AG04450 (cell line): ENCODE results near the gene CCDC142. TPM values are rescaled to one million over a fixed set of nuclear protein-coding genes. Genes with fewer than 3 reads are reported as not detected.

Experiments
- CTCF ChIA-PET: fragments of 300-600, 350-600 bp; formaldehyde crosslinking; extraction: SDS; loops from one replicate; lab custom pipeline; 2022; ENCODE audit warnings: antibody characterized with exemption, inconsistent platforms; lab: Charles Lee
- POLR2A ChIA-PET: fragments of 350-600 bp; formaldehyde crosslinking; extraction: SDS; loops from one replicate; lab custom pipeline; 2021; ENCODE audit warnings: antibody characterized with exemption, inconsistent platforms; lab: Yijun Ruan, JAX
- DNase-seq: peaks from one replicate; pipeline ENCODE4 v3.0.0-alpha.2; 2011; ENCODE audit warnings: low read depth, low spot score
- H3K27ac ChIP-seq: one replicate; pipeline ENCODE4 v1.5.1; 2012; ENCODE audit warnings: low read depth, low read length, control low read depth
- H3K27me3 ChIP-seq: one replicate; pipeline ENCODE4 v1.6.0; 2012; ENCODE audit warnings: low read length; ENCODE audit not compliant: control insufficient read depth, insufficient read depth
- H3K4me3 ChIP-seq: 2 replicates; pipeline ENCODE4 v1.5.1; 2011; ENCODE audit warnings: mild to moderate bottlenecking, low read depth, low read length, control low read depth
- H3K9me3 ChIP-seq: 2 replicates; pipeline ENCODE4 v1.5.1; 2012; ENCODE audit warnings: low read length; ENCODE audit not compliant: control insufficient read depth, insufficient read depth
- polyA plus RNA-seq: library from polyadenylated mRNA; depleted of rRNA; stranded (reverse); fragments of >200 nt; gene quantifications from 2 replicates; pipeline ENCODE4 v1.2.3, GENCODE V29; 2011; rRNA removed
- TF ChIP-seq, protein P1 (sequence below): IDR thresholded peaks from 2 replicates; pipeline ENCODE4 v1.5.1; 2011; ENCODE audit warnings: low read depth, low read length, control low read depth, inconsistent platforms

The CCDC142 gene
- polyA plus RNA-seq, 1 experiment: 4.5 TPM

GRCh38 chr2:74424995-74425406 lies 57.8 kb downstream of the CCDC142 start:
- CTCF ChIA-PET: no interaction called here

DNA sequence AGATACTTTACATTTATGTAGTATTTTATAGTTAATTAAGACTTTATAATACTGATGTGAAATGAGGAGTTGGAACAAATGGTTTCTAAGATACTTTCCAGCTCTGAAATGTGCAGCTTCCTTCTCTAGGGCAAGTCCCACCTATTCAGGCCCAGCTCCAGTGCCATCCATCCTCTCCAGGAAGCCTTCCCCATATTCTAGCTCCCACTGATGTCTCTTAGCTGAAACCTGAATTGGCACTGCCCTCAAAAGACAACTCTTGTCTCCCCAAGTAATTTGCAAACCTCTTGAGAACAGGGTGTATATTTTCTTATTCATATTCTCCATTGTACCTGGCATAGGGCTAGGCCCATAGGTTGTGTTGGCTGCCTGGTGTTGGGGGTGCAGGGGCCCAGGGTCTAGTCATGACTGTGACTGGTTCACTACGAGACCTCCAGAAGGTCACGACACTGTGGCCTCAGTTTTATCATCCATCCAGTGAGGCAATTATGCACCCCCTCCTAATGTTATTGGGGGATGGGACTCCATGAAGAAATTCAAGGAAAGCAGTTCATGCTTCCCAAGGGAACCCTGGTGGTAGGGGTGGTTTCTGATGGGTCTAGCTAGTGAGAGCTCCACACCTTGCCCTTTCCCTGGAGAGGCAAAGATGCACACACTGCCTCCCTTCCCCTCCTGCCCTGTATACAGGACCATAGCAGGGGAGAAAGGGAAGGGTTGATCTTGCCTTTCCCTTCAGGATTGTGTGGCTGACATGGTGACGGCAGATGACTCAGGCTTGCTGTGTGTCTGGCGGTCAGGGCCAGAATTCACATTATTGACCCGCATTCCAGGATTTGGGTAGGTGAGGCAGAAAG lies 58.4 kb downstream of the CCDC142 start:
- ChIA-PET POLR2A (no interaction called here), CTCF (no interaction called here)
- TF ChIP-seq, protein P1, sequence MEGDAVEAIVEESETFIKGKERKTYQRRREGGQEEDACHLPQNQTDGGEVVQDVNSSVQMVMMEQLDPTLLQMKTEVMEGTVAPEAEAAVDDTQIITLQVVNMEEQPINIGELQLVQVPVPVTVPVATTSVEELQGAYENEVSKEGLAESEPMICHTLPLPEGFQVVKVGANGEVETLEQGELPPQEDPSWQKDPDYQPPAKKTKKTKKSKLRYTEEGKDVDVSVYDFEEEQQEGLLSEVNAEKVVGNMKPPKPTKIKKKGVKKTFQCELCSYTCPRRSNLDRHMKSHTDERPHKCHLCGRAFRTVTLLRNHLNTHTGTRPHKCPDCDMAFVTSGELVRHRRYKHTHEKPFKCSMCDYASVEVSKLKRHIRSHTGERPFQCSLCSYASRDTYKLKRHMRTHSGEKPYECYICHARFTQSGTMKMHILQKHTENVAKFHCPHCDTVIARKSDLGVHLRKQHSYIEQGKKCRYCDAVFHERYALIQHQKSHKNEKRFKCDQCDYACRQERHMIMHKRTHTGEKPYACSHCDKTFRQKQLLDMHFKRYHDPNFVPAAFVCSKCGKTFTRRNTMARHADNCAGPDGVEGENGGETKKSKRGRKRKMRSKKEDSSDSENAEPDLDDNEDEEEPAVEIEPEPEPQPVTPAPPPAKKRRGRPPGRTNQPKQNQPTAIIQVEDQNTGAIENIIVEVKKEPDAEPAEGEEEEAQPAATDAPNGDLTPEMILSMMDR: no peak
- H3K27me3 ChIP-seq: peaks cover 4% of the 10 kb centered on the region
- no peak overlapping the region for H3K27ac ChIP-seq
- DNase-seq: no peak
- no peaks in the 10 kb centered on the region for H3K9me3 ChIP-seq
- no peak overlapping the region for H3K4me3 ChIP-seq

More at GRCh38 chr2:74424995-74425406, 57.8 kb downstream of the CCDC142 start:
- Histone ChIP-seq H3K4me3 (no peak overlapping the region), H3K27me3 (peaks cover 2% of the 10 kb centered on the region), H3K27ac (no peak overlapping the region), H3K9me3 (no peaks in the 10 kb centered on the region)
- DNase-seq: no peak
- POLR2A ChIA-PET: no interaction called here
- TF ChIP-seq, protein P1: no peak

Other genes starting within 250 kb of the CCDC142 start
- 0.15 and 0.25 TPM in 2 replicates for gene SLC4A5, start 139.6 kb downstream of the CCDC142 start, polyA plus RNA-seq
- gene DCTN1, start 102.7 kb downstream of the CCDC142 start, polyA plus RNA-seq: 147 and 188 TPM in 2 replicates
- 0.16 TPM in 2 replicates for gene C2orf81, start 61.4 kb downstream of the CCDC142 start, polyA plus RNA-seq
- gene WDR54, start 61.3 kb downstream of the CCDC142 start, polyA plus RNA-seq: 14.5 and 19.5 TPM in 2 replicates
- 12.6 and 12.7 TPM in 2 replicates for gene RTKN, start 41.1 kb downstream of the CCDC142 start, polyA plus RNA-seq
- gene INO80B, start 27.9 kb downstream of the CCDC142 start, polyA plus RNA-seq: 4.7 and 4.8 TPM in 2 replicates
- gene WBP1, start 24.6 kb downstream of the CCDC142 start, polyA plus RNA-seq: 56.0 and 68.5 TPM in 2 replicates
- 32.8 and 38.0 TPM in 2 replicates for gene MOGS, start 17.6 kb downstream of the CCDC142 start, polyA plus RNA-seq
- 25.9 and 32.8 TPM in 2 replicates for gene MRPL53, start 10.3 kb downstream of the CCDC142 start, polyA plus RNA-seq
- 16.4 and 17.7 TPM in 2 replicates for gene TTC31, start 83 bp upstream of the CCDC142 start, polyA plus RNA-seq
- 0.76 and 0.86 TPM in 2 replicates for gene LBX2, start 16.6 kb upstream of the CCDC142 start, polyA plus RNA-seq
- 20.9 and 21.4 TPM in 2 replicates for gene PCGF1, start 24.7 kb upstream of the CCDC142 start, polyA plus RNA-seq
- not detected in 2 replicates for gene TLX2, start 31.5 kb upstream of the CCDC142 start, polyA plus RNA-seq
- gene DQX1, start 43.2 kb upstream of the CCDC142 start, polyA plus RNA-seq: 0.02 TPM in 1 of 2 replicates, not detected in the other
- 51.9 and 64.4 TPM in 2 replicates for gene AUP1, start 46.7 kb upstream of the CCDC142 start, polyA plus RNA-seq
- gene HTRA2, start 46.9 kb upstream of the CCDC142 start, polyA plus RNA-seq: 20.2 and 22.4 TPM in 2 replicates
- 41.1 and 46.2 TPM in 2 replicates for gene LOXL3, start 70.9 kb upstream of the CCDC142 start, polyA plus RNA-seq
- gene DOK1, start 71.7 kb upstream of the CCDC142 start, polyA plus RNA-seq: 16.8 and 24.4 TPM in 2 replicates
- gene M1AP, start 165.3 kb upstream of the CCDC142 start, polyA plus RNA-seq: 0.07 and 0.10 TPM in 2 replicates
- 6.8 and 7.0 TPM in 2 replicates for gene SEMA4F, start 171.2 kb upstream of the CCDC142 start, polyA plus RNA-seq